Right lobe of liver (tissue), 4 donors: ENCODE data around the gene NHSL2.

ENCODE experiments used
- POLR2A ChIP-seq: fragments of 450-650 bp; IDR thresholded peaks from one replicate; pipeline ENCODE4 v1.6.1; 2017; ENCODE audit warnings: antibody characterized with exemption, mild to moderate bottlenecking
- TF ChIP-seq, protein P1 (sequence below), 4 donors: fragments of 200-600 bp in 3 of 4; fragments of 450-650 bp in 1 of 4; IDR thresholded peaks; one replicate each; pipeline versions ENCODE4 v1.5.1 to v1.8.0; 2016 to 2022; ENCODE audit warnings: antibody characterized with exemption in 4 of 4, mild to moderate bottlenecking in 2 of 4
- donor health status: DM: no; HTN: no; CAD: no.
- donor health status: DM: no; HTN: no; CAD: no.
- donor health status: DM: no; HTN: yes; CAD: no.

DNA sequence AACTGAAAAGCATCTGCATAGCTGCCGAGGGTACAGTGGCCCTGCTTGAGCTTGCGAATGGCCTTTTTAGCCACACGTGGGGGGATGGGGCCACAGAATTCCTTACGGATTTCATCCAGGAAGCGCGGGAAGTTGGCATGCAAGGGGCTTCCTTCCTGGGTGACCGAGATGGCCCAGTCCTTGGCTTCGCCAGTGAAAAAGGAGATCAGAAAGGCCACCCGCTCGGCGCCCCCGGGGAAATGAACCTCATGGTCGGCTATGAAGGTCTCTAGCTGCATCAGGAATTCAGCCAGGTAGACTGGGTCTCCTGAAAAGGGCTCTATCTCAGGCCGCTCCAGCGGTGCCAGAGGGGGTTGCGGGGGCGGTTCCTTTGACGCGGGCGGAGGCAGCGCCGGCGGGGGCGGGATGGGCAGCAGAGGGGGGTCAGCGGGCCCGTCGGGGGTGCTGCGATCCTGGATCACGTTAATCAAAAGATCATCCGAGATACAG is 220.2 kb downstream of the NHSL2 start:
- TF ChIP-seq, protein P1, sequence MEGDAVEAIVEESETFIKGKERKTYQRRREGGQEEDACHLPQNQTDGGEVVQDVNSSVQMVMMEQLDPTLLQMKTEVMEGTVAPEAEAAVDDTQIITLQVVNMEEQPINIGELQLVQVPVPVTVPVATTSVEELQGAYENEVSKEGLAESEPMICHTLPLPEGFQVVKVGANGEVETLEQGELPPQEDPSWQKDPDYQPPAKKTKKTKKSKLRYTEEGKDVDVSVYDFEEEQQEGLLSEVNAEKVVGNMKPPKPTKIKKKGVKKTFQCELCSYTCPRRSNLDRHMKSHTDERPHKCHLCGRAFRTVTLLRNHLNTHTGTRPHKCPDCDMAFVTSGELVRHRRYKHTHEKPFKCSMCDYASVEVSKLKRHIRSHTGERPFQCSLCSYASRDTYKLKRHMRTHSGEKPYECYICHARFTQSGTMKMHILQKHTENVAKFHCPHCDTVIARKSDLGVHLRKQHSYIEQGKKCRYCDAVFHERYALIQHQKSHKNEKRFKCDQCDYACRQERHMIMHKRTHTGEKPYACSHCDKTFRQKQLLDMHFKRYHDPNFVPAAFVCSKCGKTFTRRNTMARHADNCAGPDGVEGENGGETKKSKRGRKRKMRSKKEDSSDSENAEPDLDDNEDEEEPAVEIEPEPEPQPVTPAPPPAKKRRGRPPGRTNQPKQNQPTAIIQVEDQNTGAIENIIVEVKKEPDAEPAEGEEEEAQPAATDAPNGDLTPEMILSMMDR (IDR thresholded peaks at IDR 0.05), result no peak
- TF ChIP-seq POLR2A, result no peak
